ENCODE measurements around the gene STXBP4. TPM values are rescaled to one million over a fixed set of nuclear protein-coding genes. Genes with fewer than 3 reads are reported as not detected.

Gene STXBP4
- total RNA-seq, 4 donors from 2014 or later = 7.3 to 35.0 (median 18.0) TPM

DNA sequence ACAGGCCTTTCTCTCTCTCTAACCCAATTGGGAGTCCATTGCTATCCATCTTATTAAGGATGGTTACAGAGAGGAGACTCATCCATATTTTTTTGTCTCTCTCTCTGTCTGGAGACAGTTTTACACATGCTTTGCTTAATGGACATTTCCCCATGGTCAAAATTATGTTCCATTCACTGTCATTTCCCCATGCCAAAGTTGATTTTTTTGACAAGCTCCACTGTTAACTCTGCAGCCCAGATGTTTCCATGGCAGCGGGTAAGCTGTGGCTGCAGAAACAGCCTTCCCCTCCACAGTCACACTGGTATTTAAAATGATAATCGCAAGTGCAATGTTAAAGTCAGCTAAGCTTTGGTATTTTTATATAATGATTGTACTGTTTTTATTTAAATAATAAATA lies 232.3 kb downstream of the STXBP4 start:
- TF ChIP-seq, protein P1, sequence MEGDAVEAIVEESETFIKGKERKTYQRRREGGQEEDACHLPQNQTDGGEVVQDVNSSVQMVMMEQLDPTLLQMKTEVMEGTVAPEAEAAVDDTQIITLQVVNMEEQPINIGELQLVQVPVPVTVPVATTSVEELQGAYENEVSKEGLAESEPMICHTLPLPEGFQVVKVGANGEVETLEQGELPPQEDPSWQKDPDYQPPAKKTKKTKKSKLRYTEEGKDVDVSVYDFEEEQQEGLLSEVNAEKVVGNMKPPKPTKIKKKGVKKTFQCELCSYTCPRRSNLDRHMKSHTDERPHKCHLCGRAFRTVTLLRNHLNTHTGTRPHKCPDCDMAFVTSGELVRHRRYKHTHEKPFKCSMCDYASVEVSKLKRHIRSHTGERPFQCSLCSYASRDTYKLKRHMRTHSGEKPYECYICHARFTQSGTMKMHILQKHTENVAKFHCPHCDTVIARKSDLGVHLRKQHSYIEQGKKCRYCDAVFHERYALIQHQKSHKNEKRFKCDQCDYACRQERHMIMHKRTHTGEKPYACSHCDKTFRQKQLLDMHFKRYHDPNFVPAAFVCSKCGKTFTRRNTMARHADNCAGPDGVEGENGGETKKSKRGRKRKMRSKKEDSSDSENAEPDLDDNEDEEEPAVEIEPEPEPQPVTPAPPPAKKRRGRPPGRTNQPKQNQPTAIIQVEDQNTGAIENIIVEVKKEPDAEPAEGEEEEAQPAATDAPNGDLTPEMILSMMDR (IDR thresholded peaks at IDR 0.05; ENCODE audit: low read depth) = no peak

DNA sequence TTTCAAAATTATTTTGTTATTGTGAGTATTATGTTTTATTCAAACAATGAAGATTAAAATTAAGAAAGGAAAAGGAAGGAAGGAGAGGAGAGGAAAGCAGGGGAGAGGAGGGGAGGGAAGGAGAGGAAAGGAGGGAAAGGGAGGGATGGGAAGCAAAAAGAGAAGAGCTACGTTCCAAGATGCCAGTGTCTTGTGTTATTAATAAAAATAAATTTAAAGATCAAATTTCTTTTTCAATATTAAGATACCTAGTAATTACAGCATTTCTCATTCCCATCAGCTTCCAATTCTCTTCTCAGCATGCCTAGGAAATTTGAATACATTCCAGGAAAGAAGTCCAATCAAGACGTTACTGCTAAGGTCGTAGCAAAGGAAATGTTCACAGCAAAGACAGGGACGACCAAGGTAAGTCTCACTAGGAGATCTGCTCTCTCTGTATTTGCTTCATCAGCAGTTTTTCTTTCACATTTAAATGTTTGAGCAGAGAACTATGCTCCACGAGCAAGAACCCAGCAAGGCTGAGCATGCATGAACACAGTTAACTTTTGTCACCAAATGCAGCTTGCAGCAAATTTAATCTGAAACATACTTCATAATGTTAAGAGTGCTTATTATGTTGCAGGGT lies 232.9 kb downstream of the STXBP4 start:
- TF ChIP-seq, protein P1 (IDR thresholded peaks at IDR 0.05; ENCODE audit: low read depth) = no peak

DNA sequence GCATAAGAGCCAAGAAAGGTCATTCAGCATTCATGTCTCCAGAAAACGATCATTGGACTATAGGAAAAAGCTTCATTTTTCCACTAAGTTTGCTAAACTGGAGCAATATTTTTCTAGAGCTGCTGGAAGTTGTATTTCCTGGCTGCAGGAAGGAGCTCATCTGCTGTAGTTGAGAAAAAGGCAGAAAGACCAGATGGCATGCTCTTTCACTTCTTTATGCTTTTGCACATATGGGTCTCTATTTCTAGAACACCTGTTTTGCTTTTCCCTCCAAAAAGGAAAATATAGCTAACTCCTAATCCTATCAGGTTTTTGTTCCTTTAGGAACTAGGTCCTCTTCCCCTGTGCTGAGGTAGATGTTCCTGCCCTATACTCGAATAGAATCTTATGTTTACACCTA lies 234.3 kb downstream of the STXBP4 start:
- TF ChIP-seq, protein P1 (IDR thresholded peaks at IDR 0.05; ENCODE audit: low read depth) = no peak

DNA sequence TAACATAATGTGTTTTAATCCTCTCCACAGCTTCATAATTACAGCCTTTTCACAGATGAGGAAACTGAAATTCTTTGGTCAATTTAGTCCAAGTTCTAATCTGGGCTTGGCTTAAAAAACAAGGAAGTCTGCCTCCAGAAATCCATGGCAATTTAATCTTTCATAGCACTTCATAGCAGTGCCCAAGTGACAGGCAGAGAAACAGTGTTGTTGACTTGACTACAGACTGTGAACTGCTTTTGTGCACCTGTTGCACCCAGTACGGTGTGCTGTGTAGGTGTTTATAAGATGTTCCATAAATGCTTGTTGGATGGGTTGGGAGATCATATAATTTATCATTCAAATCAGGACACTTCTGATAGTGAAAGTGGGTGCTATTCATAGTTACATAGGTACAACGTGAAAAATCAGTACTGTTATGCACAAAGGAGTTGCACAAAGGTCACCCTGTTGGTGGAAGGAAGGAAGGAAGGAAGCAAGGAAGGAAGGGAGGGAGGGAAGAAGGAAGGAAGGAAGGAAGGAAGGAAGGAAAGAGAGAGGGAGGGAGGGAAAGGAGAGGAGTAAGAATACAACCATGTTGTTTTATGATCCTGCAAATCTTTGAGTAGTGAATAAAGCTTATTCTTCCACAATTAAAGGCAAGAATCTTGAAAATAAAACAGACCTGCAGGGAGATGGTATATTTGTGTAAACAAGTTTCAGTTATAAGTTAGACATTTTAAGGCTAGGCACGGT lies 239.7 kb downstream of the STXBP4 start:
- TF ChIP-seq, protein P1 (IDR thresholded peaks at IDR 0.05; ENCODE audit: low read depth) = no peak

DNA sequence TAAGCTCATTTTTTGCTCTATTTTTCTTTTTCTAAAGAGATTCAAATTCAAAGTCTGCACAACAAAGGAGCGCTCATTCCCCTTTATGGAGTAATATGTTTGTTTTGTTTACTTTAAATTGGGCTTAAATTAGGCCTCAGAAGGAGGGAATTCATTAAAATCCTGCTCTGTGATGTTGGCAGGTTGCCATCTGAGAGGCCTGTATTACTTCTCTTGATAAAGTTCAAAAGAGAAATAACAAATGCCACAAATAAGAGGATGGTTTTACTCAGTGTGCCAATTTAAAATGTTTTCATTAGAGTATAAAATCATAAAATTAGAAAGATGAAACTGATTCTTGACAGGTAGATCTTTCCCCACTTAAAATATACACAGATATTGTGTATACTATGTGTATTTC lies 241.7 kb downstream of the STXBP4 start:
- TF ChIP-seq, protein P1 (IDR thresholded peaks at IDR 0.05; ENCODE audit: low read depth) = no peak

DNA sequence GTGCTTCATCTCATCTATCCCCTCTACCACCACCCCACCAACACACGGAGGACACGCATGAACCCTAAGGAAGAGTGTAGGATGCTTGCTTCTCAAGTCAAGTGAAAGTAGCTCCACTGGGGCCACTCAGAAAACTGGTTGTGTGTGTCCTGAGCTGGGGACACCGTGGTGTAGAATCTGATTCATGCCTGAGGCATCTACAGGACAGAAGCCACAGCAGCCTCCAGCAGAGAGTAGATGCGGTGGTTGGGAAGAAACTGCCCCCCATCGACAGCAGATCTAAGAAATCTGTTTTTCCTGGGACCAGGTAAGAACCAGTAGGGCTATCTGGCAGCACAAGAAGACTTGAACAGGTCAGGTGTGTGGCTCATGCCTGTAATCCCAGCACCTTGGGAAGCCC lies 244.3 kb downstream of the STXBP4 start:
- TF ChIP-seq, protein P1 (IDR thresholded peaks at IDR 0.05; ENCODE audit: low read depth) = no peak

DNA sequence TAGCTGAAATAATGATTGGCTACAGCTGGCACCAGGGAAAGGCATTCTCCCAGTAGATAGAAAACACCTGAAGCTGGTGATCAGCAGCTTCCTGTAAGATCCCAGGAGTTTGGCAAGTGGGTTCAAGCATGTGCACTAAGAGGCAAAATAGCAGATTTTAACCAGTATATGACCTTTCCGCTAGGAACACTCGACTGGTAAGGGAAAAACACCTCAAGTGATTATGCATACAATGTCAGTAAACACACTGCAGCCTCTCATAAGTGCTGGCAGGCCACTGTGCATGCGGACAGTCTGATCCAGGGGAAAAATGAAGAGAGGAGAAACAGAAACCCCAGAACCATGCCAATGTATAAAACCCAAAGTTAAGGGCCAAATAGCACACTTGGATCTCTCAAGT lies 247.1 kb downstream of the STXBP4 start:
- TF ChIP-seq, protein P1 (IDR thresholded peaks at IDR 0.05; ENCODE audit: low read depth) = no peak

Data from subcutaneous adipose tissue (tissue), 4 donors.